K562 (cell line): ENCODE data around the gene VEGFC. TPM values are rescaled to one million over a fixed set of nuclear protein-coding genes. Genes with fewer than 3 reads are reported as not detected.

ENCODE experiments used
- ATAC-seq: fragments of 200-7000 bp; cut with Tn5 transposase; 3 replicates; pipeline ENCODE4 v1.9.1; 2020; ENCODE audit warnings: moderate library complexity
- BruUV-seq: library from RNA; stranded (reverse); fragments of 400-500 nt; replicated peaks from 2 replicates; lab custom pipeline; 2021; lab: Mats Ljungman, UMichigan
- CTCF ChIA-PET: fragments of 300-600 bp; formaldehyde crosslinking; extraction: SDS; loops from one replicate; lab custom pipeline; 2021; ENCODE audit warnings: low intra/inter-chr PET ratio; lab: Yijun Ruan, JAX
- POLR2A ChIA-PET: fragments of 300-600, 350-650 bp; sonication (Branson Sonifier 250); formaldehyde crosslinking; extraction: SDS; loops from one replicate; lab custom pipeline; 2021; ENCODE audit warnings: antibody characterized with exemption, inconsistent platforms; lab: Yijun Ruan, JAX
- DNase-seq, 4 experiments: peaks; one replicate each; pipeline versions ENCODE4 v3.0.0 to v3.0.0-alpha.2; 2011 to 2018; ENCODE audit warnings: low spot score in 3 of 4, mixed read lengths in 3 of 4; ENCODE audit errors: extremely low read depth in 1 of 4
- FAIRE-seq: peaks from 2 replicates; lab custom pipeline; 2011; peaks lifted over from hg19 to GRCh38; lab: Jason Lieb, UNC
- H2AFZ ChIP-seq: 2 replicates; pipeline ENCODE4 v1.6.0; 2011; ENCODE audit warnings: low read depth, low read length, control low read depth, inconsistent platforms
- H3K27ac ChIP-seq: fragments of 200-600 bp; 3 replicates; pipeline ENCODE4 v1.8.0; 2011; ENCODE audit warnings: low read depth, mild to moderate bottlenecking, control low read depth, inconsistent platforms, low read length, moderate library complexity, mixed read lengths; ENCODE audit errors: extremely low read depth
- H3K27me3 ChIP-seq, 2 experiments: fragments of 300-600 bp in 1 of 2; 2 replicates in 1 of 2; 3 replicates in 1 of 2; pipeline versions ENCODE4 v1.6.0 to v1.8.0; 2011; ENCODE audit warnings: inconsistent platforms in 2 of 2, low read length in 2 of 2, mild to moderate bottlenecking in 1 of 2, mixed read lengths in 1 of 2, moderate library complexity in 1 of 2; ENCODE audit not compliant: control insufficient read depth in 2 of 2, insufficient read depth in 2 of 2
- H3K36me3 ChIP-seq: fragments of 300-600 bp; 3 replicates; pipeline ENCODE4 v1.8.0; 2011; ENCODE audit warnings: mild to moderate bottlenecking, low read length, inconsistent platforms; ENCODE audit not compliant: control insufficient read depth, insufficient read depth
- H3K4me1 ChIP-seq, 2 experiments: fragments of 200-600 bp in 1 of 2; replicated peaks in 1 of 2; 2 replicates in 1 of 2; 3 replicates in 1 of 2; pipeline versions ENCODE4 v1.5.1 to v1.8.0; 2011; ENCODE audit warnings: inconsistent platforms in 2 of 2, low read length in 2 of 2, mild to moderate bottlenecking in 1 of 2, mixed read lengths in 1 of 2, moderate library complexity in 1 of 2; ENCODE audit not compliant: control insufficient read depth in 2 of 2, insufficient read depth in 2 of 2
- H3K4me2 ChIP-seq: 2 replicates; pipeline ENCODE4 v1.6.1; 2011; ENCODE audit warnings: low read length, control low read depth, inconsistent platforms, mixed read lengths; ENCODE audit not compliant: insufficient read depth
- H3K4me3 ChIP-seq: fragments of 200-600 bp; sonication (generic), shearing (Covaris generic); 2 replicates; pipeline ENCODE4 v1.5.1; 2016; ENCODE audit warnings: control low read depth, inconsistent platforms
- H3K79me2 ChIP-seq: fragments of 200-600 bp; 3 replicates; pipeline ENCODE4 v1.8.0; 2011; ENCODE audit warnings: low read length, inconsistent platforms; ENCODE audit not compliant: control insufficient read depth, insufficient read depth
- H3K9ac ChIP-seq, 2 experiments: 2 replicates each; pipeline versions ENCODE4 v1.6.0 to v1.6.1; 2011; ENCODE audit warnings: low read depth in 2 of 2, low read length in 2 of 2, control low read depth in 1 of 2, inconsistent platforms in 1 of 2, mild to moderate bottlenecking in 1 of 2, mixed read lengths in 1 of 2; ENCODE audit not compliant: insufficient read depth in 1 of 2
- H3K9me1 ChIP-seq: one replicate; pipeline ENCODE4 v1.6.0; 2011; ENCODE audit warnings: inconsistent platforms, mild to moderate bottlenecking, low read length, moderate library complexity; ENCODE audit not compliant: control insufficient read depth, insufficient read depth
- H3K9me3 ChIP-seq: replicated peaks from 2 replicates; pipeline ENCODE4 v1.5.1; 2011; ENCODE audit warnings: low read depth, low read length, inconsistent platforms; ENCODE audit not compliant: control insufficient read depth, insufficient read depth
- H4K20me1 ChIP-seq: replicated peaks from 2 replicates; pipeline ENCODE4 v1.6.1; 2011; ENCODE audit warnings: low read length, inconsistent platforms, mixed read lengths; ENCODE audit not compliant: control insufficient read depth, insufficient read depth
- AFF1 ChIP-seq, 2 experiments: fragments of 450-650 bp; IDR thresholded peaks; 2 replicates each; pipeline ENCODE4 v1.6.1; 2018; ENCODE audit warnings: mild to moderate bottlenecking in 2 of 2, low read depth in 1 of 2; ENCODE audit not compliant: partially characterized antibody in 2 of 2
- BMI1 ChIP-seq: fragments of 150-350 bp; IDR thresholded peaks from 2 replicates; pipeline ENCODE4 v1.6.1; 2014; ENCODE audit warnings: low read length
- FOXJ2 ChIP-seq: fragments of 200-800 bp; sonication (Bioruptor generic); IDR thresholded peaks from 2 replicates; pipeline ENCODE4 v1.6.1; 2016; ENCODE audit warnings: missing genetic modification characterization, missing compliant biosample characterization
- HES1 ChIP-seq: fragments of 450-650 bp; IDR thresholded peaks from 2 replicates; pipeline ENCODE4 v1.6.1; 2016; ENCODE audit warnings: low read depth, mild to moderate bottlenecking, moderate library complexity
- PBX2 ChIP-seq, 2 experiments: IDR thresholded peaks in 1 of 2; conservative IDR thresholded peaks in 1 of 2; 2 replicates each; pipeline ENCODE4 v1.6.1; 2016; ENCODE audit warnings: low read depth in 2 of 2, mild to moderate bottlenecking in 1 of 2, missing compliant biosample characterization in 1 of 2, missing genetic modification characterization in 1 of 2, moderate library complexity in 1 of 2
- POLR2AphosphoS5 ChIP-seq: IDR thresholded peaks from 2 replicates; pipeline ENCODE4 v1.6.1; 2011; ENCODE audit warnings: mild to moderate bottlenecking, low read depth, low read length, moderate library complexity; ENCODE audit not compliant: control insufficient read depth, insufficient read depth
- TAL1 ChIP-seq: fragments of 450-650 bp; IDR thresholded peaks from 2 replicates; pipeline ENCODE4 v1.6.1; 2016; ENCODE audit warnings: mild to moderate bottlenecking
- TCF3 ChIP-seq: sonication (generic); formaldehyde crosslinking; IDR thresholded peaks from 2 replicates; pipeline ENCODE4 v1.4.0; 2020; ENCODE audit warnings: mild to moderate bottlenecking, missing genetic modification reagents
- THAP7 ChIP-seq: fragments of 250-450 bp; sonication (Bioruptor Pico); IDR thresholded peaks from 2 replicates; pipeline ENCODE4 v1.5.0; 2021
- ZNF146 ChIP-seq: IDR thresholded peaks from one replicate; pipeline ENCODE4 v1.6.1; 2018; ENCODE audit warnings: missing compliant biosample characterization; ENCODE audit not compliant: unreplicated experiment
- ZNF263 ChIP-seq: sonication (generic); formaldehyde crosslinking; IDR thresholded peaks from 2 replicates; pipeline ENCODE4 v1.8.0; 2022; ENCODE audit warnings: mild to moderate bottlenecking, missing genetic modification reagents, borderline replicate concordance
- ZNF311 ChIP-seq: fragments of 250-450 bp; sonication (Bioruptor Pico); IDR thresholded peaks from 2 replicates; pipeline ENCODE4 v1.4.0; 2020; ENCODE audit warnings: mild to moderate bottlenecking, moderate library complexity
- ZNF41 ChIP-seq: fragments of 250-450 bp; sonication (Bioruptor Pico); conservative IDR thresholded peaks from 2 replicates; pipeline ENCODE4 v1.4.0; 2020; ENCODE audit warnings: mild to moderate bottlenecking
- ZNF778 ChIP-seq: fragments of 450-650 bp; formaldehyde crosslinking; IDR thresholded peaks from 2 replicates; pipeline ENCODE4 v1.4.0; 2020; ENCODE audit warnings: mild to moderate bottlenecking, moderate library complexity
- WGBS: fragments of 100-300 bp; shearing (Covaris generic); methylation state at CpG from one replicate; pipeline ENCODE4 v1.1.6; 2016; ENCODE audit warnings: low coverage, mixed read lengths; ENCODE audit not compliant: insufficient coverage; ENCODE audit errors: missing lambda C conversion rate; 5-methylcytosine and 5-hydroxymethylcytosine counted together
- in situ Hi-C: fragments of 300-500 bp; cut with MboI; formaldehyde crosslinking; loops from 4 replicates; pipeline ENCODE4 v1.15.0; 2018; ENCODE audit warnings: inconsistent platforms, mixed read lengths
- intact Hi-C: fragments of 100-400 bp; cut with micrococcal nuclease; formaldehyde crosslinking; loops from 2 replicates; pipeline ENCODE4 v1.14.2; 2022
- polyA plus RNA-seq, 8 experiments: library from polyadenylated mRNA; depleted of rRNA in 4 of 8; stranded (reverse) in 5 of 8; unstranded in 3 of 8; fragments of >200 nt; fragmentation: Nextera tagmentation in 2 of 8; fragmentation: Illumina TruSeq in 1 of 8; extraction: Ambion mirVana in 2 of 8; extraction: Trizol in 1 of 8; gene quantifications; 2 replicates each; pipeline versions ENCODE4 v1.2.1 to v1.2.3, GENCODE V29; 2011 to 2014; ENCODE audit warnings: inconsistent platforms in 1 of 8, missing spikeins in 1 of 8
- total RNA-seq, 7 experiments: library from RNA; depleted of rRNA in 6 of 7; stranded (reverse); fragments of >200 nt in 6 of 7; fragmentation: Illumina TruSeq in 2 of 7; extraction: Trizol in 2 of 7; gene quantifications; 2 replicates each; pipeline versions ENCODE4 v1.2.1 to v1.2.3, GENCODE V29; 2011 to 2021; ENCODE audit warnings: low replicate concordance in 1 of 7

VEGFC gene
- total and polyA plus RNA-seq, 9 of the 15 experiments (the other 6 are each of a cell fraction or from before 2014, with no cell fraction given) = not detected

GRCh38 chr4:176718881-176719280 lies 73.8 kb downstream of the VEGFC start (continued):
- TF ChIP-seq ZNF263 (CRISPR knock-in tag) (no peak), HES1 (no peak), TAL1 (no peak), PBX2 (CRISPR knock-in tag; IDR thresholded peaks at IDR 0.05; ENCODE audit: low read depth) (no peak), PBX2 (tag; conservative IDR thresholded peaks at IDR 0.05; ENCODE audit: low read depth) (no peak)

- H3K9me1 ChIP-seq = no peaks in the 10 kb centered on the region
- no peak for FAIRE-seq
- H3K9me3 ChIP-seq = 0 out of 2 replicates have a peak, but pooled peaks cover 3% of the 10 kb centered on the region
- H3K27ac ChIP-seq = no peak overlapping the region
- intact Hi-C loops (no loop called here), in situ Hi-C loops (no loop called here)
- H3K4me2 ChIP-seq = no peak overlapping the region
- ChIA-PET CTCF (no interaction called here), POLR2A (no interaction called here)
- H3K36me3 ChIP-seq = no peaks in the 10 kb centered on the region
- H4K20me1 ChIP-seq = no peaks in the 10 kb centered on the region
- no peak for DNase-seq
- WGBS = 0% methylated on average over 2 of the region's 2 CpGs
- no TSS peak for BruUV-seq
- H3K4me1 ChIP-seq = no peaks in the 10 kb centered on the region
- no peak overlapping the region for H2AFZ ChIP-seq
- H3K79me2 ChIP-seq = no peaks in the 10 kb centered on the region
- H3K4me3 ChIP-seq = no peak overlapping the region
- no peak for TF ChIP-seq TCF3 (CRISPR knock-in tag)
- TF ChIP-seq POLR2AphosphoS5 = no peak
- no peak for TF ChIP-seq THAP7 (CRISPR knock-in tag)
- no peak for TF ChIP-seq AFF1 (IDR thresholded peaks at IDR 0.05; ENCODE audit: low read depth in 1 of 2, partially characterized antibody in 2 of 2)
- TF ChIP-seq ZNF41 (CRISPR knock-in tag) = no peak
- TF ChIP-seq FOXJ2 (tag) = no peak
- TF ChIP-seq ZNF146 = no peak
- no peak for TF ChIP-seq ZNF311 (CRISPR knock-in tag)
- no peak for TF ChIP-seq BMI1
- TF ChIP-seq ZNF778 = no peak
- no peaks in the 10 kb centered on the region for H3K27me3 ChIP-seq
- no peak overlapping the region for H3K9ac ChIP-seq
- ATAC-seq = no peak
These were observed 75.5 kb downstream of the VEGFC start for GRCh38 chr4:176717237-176717636.
